ES-I3 (cell line): Measurements from ENCODE around the gene PLB1.

Source experiments
- H3K36me3 ChIP-seq: 2 replicates; pipeline ENCODE4 v1.6.1; 2013; ENCODE audit warnings: mild to moderate bottlenecking, low read length, control low read depth, moderate library complexity; ENCODE audit not compliant: insufficient read depth
- H3K4me1 ChIP-seq: 2 replicates; pipeline ENCODE4 v1.6.1; 2013; ENCODE audit warnings: mild to moderate bottlenecking, control low read depth, low read length; ENCODE audit not compliant: insufficient read depth
- H3K9ac ChIP-seq: 2 replicates; pipeline ENCODE4 v1.6.1; 2013; ENCODE audit warnings: low read depth, mild to moderate bottlenecking, low read length, moderate library complexity
- H3K9me3 ChIP-seq: 2 replicates; pipeline ENCODE4 v1.6.1; 2013; ENCODE audit warnings: mild to moderate bottlenecking, low read length, moderate library complexity; ENCODE audit not compliant: control insufficient read depth, insufficient read depth

The PLB1 gene

DNA sequence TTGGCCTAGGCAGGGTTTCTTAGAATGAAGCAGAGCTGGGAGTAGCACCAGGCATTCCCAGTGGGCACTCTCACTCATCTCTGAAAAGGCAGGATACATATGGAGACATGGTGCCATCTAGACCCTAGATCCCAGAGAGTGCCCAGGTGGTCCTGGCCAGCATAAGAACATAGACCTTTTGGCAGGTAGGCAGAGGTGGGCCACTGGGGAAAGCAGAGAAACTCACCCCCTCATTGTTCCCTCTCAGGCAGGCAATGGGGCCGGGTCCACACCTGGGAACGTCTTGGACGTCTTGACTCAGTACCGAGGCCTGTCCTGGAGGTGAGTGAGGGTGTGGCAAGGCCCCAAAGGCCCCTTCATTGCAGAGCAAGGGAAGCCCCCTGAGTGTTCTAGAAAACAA is 69.2 kb downstream of the PLB1 start:
- H3K4me1 ChIP-seq, result no peaks in the 10 kb centered on the region
- no peak overlapping the region for H3K9ac ChIP-seq
- no peaks in the 10 kb centered on the region for H3K9me3 ChIP-seq
- H3K36me3 ChIP-seq, result no peaks in the 10 kb centered on the region

DNA sequence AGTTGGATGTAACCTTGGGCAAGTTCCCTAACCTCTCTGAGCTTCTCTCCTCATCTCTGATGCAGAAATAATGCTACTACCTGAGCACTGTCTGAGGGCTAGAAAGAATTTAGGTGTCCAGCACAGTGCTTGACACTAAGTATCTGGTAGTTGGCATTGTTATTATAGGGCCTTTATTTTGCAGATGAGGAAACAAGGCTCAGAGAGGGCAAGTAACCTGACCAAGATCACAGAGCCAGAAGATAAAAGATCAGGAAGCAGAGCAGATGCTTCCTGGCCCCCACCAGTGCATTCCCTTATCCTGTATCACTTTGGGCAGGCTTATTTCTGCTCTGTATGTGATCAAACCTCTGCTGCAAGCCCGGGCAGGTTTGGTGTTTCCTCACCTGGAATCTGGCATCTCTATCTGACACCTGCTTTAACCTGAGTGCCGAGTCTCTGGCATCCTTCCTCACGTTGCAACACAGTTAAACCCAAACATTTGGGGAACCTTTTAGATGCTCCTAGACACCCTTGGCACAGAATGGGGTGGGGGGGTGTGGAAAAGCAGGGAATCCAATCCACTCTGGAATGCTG is 69.9 kb downstream of the PLB1 start:
- Histone ChIP-seq H3K9ac (peak overlapping the region; percentile 62; the same call in 1 of the 2 replicates), H3K9me3 (no peaks in the 10 kb centered on the region), H3K36me3 (no peaks in the 10 kb centered on the region), H3K4me1 (no peaks in the 10 kb centered on the region)

DNA sequence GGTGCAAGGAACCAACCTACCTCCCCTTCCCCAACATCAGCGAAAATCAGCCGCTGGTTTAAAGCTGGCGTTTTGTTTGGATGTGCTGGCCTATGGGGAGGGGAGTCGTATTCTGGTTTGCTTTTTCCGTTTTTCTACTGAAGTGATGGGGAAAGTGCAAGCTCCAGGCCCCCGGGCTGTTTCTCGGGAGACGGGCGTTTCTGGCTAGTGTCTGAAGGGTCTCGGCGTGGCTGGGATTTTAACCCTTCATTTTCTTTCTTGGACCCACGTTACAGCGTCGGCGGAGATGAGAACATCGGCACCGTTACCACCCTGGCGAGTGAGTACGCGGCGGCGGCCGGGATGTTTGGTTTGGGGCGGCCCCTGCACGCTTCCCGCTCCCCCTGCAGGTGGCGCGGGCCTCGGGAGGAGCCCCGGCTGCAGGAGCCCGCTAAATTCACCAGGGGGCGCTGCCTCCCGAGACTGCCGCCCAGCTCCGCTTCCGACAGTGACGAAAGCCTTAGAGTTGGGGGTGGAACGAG is 70.7 kb downstream of the PLB1 start:
- peak overlapping the region; percentile 62 for H3K9ac ChIP-seq
- no peaks in the 10 kb centered on the region for H3K36me3 ChIP-seq
- H3K4me1 ChIP-seq, result no peaks in the 10 kb centered on the region
- H3K9me3 ChIP-seq, result no peaks in the 10 kb centered on the region

DNA sequence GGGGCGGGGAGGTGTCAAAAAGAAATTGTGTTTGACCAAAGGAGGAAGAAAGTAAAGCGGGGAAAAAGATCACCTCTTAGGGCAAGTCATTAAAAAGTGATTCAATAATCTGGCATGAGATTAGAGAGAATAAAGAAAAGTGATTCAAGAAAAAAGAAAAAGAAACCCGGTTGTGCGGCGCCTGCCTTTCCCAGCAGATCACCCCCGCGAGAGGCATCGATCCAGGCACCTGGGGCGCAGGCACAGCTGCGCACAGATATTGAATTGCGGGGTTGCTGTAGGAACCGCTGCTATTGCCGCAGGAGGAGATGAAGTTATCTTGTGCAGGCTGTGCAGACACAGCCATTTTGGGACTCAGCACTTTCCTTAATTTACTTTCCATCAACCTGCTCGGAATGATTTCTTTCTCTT is 71.2 kb downstream of the PLB1 start:
- Histone ChIP-seq H3K9ac (peak overlapping the region; percentile 59; the same call in 1 of the 2 replicates), H3K36me3 (no peaks in the 10 kb centered on the region), H3K4me1 (no peaks in the 10 kb centered on the region), H3K9me3 (no peaks in the 10 kb centered on the region)

DNA sequence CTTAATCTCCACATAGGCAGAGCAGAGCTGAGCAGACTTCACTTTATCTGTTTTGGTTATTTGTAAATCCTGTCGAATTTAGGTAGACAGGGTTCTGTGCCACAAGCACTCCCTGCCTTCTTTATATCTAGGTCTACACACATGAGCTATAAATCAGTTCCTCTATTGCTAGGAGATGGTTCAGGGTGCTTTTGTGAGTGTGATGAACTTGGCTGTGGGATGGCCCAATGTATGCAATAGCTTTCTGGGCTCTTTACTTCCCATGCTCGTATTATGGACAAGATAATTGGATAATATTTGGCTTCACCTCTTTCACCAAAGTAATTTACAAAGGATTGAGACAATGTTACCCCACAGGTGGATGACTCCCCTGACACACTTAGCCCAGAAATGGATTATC is 72.2 kb downstream of the PLB1 start:
- H3K4me1 ChIP-seq, result no peaks in the 10 kb centered on the region
- no peaks in the 10 kb centered on the region for H3K9me3 ChIP-seq
- no peaks in the 10 kb centered on the region for H3K36me3 ChIP-seq
- no peak overlapping the region for H3K9ac ChIP-seq

DNA sequence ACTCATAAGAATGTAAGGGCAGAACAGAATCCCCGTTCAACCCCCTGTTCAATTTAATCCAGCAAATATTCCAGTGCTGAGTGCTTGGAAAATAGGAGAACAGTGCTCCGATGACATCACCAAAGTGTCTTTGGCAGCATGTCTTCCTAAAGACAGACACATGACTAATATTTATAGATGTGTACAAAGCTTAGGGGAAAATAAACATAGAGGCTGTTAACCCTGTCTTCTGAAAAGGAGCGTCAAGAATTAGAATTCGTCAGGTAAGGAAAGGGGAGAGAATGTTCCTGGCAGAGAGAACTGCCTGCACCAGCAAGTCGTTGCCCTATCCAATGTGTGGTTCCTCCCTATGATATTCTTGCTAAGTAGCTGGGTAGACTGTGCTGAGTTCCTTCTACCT is 72.7 kb downstream of the PLB1 start:
- Histone ChIP-seq H3K9ac (no peak overlapping the region), H3K36me3 (no peaks in the 10 kb centered on the region), H3K9me3 (no peaks in the 10 kb centered on the region), H3K4me1 (no peaks in the 10 kb centered on the region)

DNA sequence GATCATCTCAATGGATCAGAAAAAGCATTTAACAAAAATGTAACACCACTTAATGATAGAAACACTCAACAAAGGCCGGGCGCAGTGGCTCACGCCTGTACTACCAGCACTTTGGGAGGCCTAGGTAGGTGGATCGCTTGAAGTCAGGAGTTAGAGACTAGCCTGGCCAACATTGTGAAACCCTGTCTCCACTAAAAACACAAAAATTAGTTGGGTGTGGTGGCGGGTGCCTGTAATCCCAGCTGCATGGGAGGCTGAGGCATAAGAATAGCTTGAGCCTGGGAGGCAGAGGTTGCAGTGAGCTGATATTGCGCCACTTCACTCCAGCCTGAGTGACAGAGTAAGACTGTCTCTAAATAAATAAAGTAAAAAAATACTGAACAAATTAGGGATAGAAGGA is 74.6 kb downstream of the PLB1 start:
- H3K4me1 ChIP-seq, result no peaks in the 10 kb centered on the region
- H3K9ac ChIP-seq, result no peak overlapping the region
- no peaks in the 10 kb centered on the region for H3K36me3 ChIP-seq
- no peaks in the 10 kb centered on the region for H3K9me3 ChIP-seq

DNA sequence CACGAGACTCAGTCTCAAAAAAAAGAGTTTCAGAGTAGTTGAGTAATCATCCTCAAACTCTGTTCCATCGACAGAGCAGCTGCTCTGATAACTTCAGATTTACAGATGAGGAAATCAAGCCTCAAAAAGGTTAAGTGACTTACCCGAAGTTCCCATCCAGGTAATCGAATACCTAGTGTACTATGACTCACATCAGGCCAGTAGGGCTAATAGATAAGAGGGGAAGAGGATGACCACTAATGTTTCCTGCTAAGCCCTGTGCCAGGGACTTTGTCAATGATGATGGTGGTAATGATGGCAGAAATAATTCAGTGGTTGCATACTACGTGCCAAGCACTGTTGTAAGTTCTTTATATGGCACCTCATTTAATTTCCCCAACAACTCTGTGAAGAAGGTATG is 80.9 kb downstream of the PLB1 start:
- Histone ChIP-seq H3K9ac (no peak overlapping the region), H3K4me1 (no peaks in the 10 kb centered on the region; the same call in 1 of the 2 replicates), H3K9me3 (no peaks in the 10 kb centered on the region), H3K36me3 (no peaks in the 10 kb centered on the region)

DNA sequence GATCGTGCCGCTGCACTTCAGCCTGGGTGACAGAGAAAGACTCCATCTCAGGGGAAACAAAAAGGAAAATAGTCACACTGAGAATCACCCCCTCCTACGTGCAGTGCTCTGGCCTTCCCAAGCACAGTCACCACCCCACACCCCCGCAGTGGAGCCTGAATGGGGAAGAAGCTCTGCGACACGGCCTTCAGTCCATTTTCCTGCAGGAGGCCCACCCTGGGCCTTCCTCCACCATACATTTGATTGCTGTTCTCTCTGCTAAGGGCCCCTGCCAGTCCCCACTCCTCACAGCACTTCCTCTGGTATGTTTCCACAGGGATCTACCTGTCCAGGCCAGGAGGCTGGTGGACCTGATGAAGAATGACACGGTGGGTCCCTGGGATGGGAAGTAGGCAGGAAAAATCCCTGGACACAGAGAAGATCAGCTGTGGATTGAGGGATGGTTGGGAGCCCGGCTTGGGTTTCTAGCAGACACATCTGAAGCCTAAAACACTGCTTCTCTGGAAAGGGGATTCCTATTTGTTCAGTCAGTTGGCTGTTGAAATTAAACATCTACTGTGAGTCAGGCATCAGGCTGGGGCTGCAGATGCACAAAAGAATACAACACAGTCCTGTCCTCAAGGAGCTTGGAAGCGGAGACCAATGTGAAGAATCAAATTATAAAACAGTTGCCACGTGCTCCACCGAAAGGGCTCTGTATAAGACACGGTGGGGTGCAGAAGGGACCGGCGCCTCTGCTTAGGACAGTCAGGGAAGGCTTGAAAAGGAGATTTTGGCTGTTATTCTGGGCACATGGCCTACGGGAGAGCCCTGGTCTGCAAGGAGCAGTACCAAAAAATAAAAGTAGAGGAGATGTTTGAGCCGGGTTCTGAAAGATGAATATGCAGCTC is 82.2 kb downstream of the PLB1 start:
- no peak overlapping the region for H3K9ac ChIP-seq
- H3K36me3 ChIP-seq, result no peaks in the 10 kb centered on the region
- no peaks in the 10 kb centered on the region; the same call in 1 of the 2 replicates for H3K4me1 ChIP-seq
- no peaks in the 10 kb centered on the region for H3K9me3 ChIP-seq

DNA sequence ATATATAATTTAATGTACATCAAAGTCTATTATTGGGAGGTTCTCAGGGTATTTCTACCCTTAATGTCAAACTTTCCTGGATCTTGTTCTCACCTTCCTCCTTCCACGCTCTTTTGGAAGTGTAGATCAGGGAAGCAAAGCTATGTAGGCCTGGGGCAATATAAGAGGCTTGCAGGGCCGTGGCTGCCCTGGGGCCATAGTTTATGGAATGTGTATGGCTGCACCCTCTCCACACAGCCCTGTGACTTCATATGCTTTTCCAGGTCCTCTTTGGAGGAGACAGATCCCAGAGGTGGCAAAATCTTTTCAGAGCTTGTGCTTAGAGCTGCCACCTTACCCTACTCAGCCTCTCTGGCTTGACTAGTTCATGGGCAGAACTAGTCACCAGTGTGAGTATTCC is 82.9 kb downstream of the PLB1 start:
- Histone ChIP-seq H3K9ac (no peak overlapping the region), H3K4me1 (peaks cover 5% of the 10 kb centered on the region; the same call in 1 of the 2 replicates), H3K36me3 (no peaks in the 10 kb centered on the region), H3K9me3 (no peaks in the 10 kb centered on the region)

DNA sequence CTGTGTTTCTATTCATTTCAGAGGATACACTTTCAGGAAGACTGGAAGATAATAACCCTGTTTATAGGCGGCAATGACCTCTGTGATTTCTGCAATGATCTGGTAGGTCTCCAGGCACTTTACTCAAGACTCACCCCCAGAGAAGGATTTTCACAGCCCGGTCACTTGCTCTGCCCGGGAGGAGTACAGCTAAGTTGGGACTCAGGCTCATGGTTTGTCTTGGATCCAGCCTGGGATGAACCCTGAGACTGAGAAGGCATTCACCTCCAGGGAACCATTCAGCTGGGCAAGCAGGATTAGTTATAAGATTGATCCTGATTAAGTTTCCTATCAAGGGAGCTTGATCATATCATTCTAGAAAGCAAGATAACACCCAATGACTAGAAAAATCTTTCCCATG is 83.7 kb downstream of the PLB1 start:
- no peaks in the 10 kb centered on the region for H3K36me3 ChIP-seq
- H3K4me1 ChIP-seq, result peaks cover 13% of the 10 kb centered on the region
- no peaks in the 10 kb centered on the region for H3K9me3 ChIP-seq

DNA sequence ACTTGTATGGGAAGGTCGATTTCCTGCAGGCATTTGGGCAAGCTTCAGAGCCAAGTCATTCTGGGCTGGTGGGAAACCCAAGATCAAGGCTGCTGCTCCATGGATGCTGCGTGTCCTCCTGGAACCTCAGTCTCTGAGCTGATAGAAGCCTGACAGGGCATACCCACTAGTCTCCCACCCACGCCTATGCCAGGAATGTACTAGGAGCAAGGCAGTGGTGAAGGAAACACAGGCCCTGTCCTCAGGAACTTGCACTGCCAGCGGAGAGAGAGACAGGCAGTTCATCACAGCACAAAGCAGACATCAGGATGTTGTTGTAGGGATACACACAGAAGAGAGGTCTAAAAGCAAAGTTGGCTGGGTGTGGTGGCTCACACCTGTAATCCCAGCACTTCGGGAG is 84.2 kb downstream of the PLB1 start:
- no peaks in the 10 kb centered on the region for H3K36me3 ChIP-seq

More for the DNA sequence above, 83.7 kb downstream of the PLB1 start:
- no peak overlapping the region for H3K9ac ChIP-seq

DNA sequence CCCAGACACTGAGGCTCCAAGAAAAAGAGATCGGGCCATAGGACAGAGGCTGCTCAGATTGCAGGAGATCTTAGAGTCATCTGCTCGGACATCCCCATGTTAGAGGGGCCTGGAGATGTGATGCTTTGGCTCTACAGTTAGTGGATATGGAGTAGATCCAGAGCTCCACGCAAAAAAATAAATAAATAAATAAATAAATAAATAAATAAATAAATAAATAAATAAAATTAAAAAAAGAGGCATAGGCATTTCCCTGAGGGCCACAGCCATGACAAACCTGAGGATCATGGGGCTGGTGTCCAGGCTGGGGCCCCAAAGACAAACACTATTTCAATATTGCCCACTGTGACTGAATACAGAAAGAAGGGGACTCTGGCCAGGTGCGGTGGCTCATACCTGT is 85.5 kb downstream of the PLB1 start:
- H3K9me3 ChIP-seq, result no peaks in the 10 kb centered on the region
- H3K4me1 ChIP-seq, result peaks cover 17% of the 10 kb centered on the region
- H3K36me3 ChIP-seq, result no peaks in the 10 kb centered on the region
- H3K9ac ChIP-seq, result no peak overlapping the region

More for the DNA sequence above, 84.2 kb downstream of the PLB1 start:
- H3K9ac ChIP-seq, result no peak overlapping the region
- peaks cover 17% of the 10 kb centered on the region for H3K4me1 ChIP-seq
- no peaks in the 10 kb centered on the region for H3K9me3 ChIP-seq

DNA sequence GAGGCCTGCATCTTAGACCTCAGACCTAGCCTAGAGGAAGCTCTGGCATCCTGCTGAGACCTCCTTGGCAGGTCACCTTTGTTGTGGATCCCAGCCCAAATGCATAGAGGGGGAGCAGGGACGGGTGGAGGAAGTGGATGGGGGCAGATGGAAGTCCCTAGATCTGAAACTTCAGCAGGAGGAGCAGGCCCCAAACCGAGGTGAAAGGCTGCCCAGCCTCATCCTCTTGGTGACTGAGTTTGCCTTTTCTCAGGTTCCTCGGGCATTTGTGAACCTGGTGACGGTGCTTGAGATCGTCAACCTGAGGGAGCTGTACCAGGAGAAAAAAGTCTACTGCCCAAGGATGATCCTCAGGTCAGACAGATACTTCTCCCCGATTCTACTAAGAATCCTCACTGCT is 86.3 kb downstream of the PLB1 start:
- H3K9me3 ChIP-seq, result no peaks in the 10 kb centered on the region
- no peak overlapping the region for H3K9ac ChIP-seq
- H3K36me3 ChIP-seq, result no peaks in the 10 kb centered on the region
- H3K4me1 ChIP-seq, result peaks cover 17% of the 10 kb centered on the region

DNA sequence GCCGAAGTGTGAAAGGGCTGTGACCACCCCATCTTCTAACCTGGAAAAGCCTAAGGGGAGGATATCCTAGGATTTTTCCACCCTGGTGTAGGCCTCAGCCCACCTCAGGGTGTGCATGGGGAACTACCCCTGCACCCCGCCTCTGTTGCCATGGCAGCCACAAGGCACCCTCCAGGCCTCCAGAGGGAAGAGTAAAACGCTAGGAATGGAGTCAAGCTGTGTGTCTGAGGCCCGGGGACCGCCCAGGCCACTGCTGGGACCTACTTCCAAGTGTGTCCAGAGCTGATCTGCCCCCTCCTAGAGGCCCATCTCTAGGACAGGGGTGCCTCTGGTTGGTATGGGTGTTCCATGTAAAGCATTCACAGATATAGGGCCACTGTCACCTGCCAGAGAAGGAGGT is 86.7 kb downstream of the PLB1 start:
- Histone ChIP-seq H3K9ac (no peak overlapping the region), H3K9me3 (no peaks in the 10 kb centered on the region), H3K4me1 (peaks cover 17% of the 10 kb centered on the region), H3K36me3 (no peaks in the 10 kb centered on the region)
